Measurements from ENCODE around the gene FARP1.

DNA sequence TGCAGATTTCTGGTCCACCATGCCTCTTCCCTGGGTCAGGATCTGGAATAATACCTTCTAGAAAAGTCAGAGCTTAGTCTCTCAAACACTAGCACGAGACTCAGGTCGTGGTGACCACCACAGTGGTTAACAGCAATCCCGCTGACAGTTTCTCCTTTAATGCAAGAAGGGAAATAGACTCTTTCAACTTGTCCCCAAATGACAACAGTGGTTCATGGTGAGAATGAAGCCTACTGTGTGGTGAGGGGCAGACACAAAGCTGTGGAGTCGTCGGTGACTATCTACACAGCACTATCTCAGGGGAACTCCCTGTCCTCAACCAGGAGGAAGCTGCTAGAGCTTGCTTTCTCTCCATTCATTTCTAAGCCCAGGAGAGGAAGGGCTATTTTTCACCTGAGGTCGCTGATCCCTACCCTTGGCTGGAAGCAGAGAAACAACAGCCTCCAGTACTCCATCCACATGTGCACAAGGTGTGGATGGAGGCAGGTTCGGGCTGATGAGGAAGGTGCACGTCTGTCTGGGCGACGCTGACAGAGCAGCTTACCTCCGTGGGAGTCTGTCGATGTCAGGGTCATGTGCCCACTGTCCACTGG lies 361.6 kb downstream of the FARP1 start:
- TF ChIP-seq EP300 (IDR thresholded peaks at IDR 0.05; ENCODE audit: borderline replicate concordance in 1 of 2, low read depth in 1 of 2, low read length in 1 of 2): no peak
- TF ChIP-seq YY1 (IDR thresholded peaks at IDR 0.05; ENCODE audit: low read depth): no peak
- no peak for TF ChIP-seq TEAD4 (IDR thresholded peaks at IDR 0.05; ENCODE audit: borderline replicate concordance, insufficient read depth)
- TF ChIP-seq, protein P1, sequence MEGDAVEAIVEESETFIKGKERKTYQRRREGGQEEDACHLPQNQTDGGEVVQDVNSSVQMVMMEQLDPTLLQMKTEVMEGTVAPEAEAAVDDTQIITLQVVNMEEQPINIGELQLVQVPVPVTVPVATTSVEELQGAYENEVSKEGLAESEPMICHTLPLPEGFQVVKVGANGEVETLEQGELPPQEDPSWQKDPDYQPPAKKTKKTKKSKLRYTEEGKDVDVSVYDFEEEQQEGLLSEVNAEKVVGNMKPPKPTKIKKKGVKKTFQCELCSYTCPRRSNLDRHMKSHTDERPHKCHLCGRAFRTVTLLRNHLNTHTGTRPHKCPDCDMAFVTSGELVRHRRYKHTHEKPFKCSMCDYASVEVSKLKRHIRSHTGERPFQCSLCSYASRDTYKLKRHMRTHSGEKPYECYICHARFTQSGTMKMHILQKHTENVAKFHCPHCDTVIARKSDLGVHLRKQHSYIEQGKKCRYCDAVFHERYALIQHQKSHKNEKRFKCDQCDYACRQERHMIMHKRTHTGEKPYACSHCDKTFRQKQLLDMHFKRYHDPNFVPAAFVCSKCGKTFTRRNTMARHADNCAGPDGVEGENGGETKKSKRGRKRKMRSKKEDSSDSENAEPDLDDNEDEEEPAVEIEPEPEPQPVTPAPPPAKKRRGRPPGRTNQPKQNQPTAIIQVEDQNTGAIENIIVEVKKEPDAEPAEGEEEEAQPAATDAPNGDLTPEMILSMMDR (IDR thresholded peaks at IDR 0.05): no peak
- TF ChIP-seq NFIC (IDR thresholded peaks at IDR 0.05; ENCODE audit: borderline replicate concordance): no peak
- TF ChIP-seq, protein P2, sequence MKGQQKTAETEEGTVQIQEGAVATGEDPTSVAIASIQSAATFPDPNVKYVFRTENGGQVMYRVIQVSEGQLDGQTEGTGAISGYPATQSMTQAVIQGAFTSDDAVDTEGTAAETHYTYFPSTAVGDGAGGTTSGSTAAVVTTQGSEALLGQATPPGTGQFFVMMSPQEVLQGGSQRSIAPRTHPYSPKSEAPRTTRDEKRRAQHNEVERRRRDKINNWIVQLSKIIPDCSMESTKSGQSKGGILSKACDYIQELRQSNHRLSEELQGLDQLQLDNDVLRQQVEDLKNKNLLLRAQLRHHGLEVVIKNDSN (IDR thresholded peaks at IDR 0.05; ENCODE audit: borderline replicate concordance, low read depth): no peak
- TF ChIP-seq SIN3A (IDR thresholded peaks at IDR 0.05; ENCODE audit: borderline replicate concordance, low read depth, low read length): no peak
- TF ChIP-seq MXI1 (IDR thresholded peaks at IDR 0.05; ENCODE audit: low read depth, low read length): no peak
- TF ChIP-seq, protein P3, sequence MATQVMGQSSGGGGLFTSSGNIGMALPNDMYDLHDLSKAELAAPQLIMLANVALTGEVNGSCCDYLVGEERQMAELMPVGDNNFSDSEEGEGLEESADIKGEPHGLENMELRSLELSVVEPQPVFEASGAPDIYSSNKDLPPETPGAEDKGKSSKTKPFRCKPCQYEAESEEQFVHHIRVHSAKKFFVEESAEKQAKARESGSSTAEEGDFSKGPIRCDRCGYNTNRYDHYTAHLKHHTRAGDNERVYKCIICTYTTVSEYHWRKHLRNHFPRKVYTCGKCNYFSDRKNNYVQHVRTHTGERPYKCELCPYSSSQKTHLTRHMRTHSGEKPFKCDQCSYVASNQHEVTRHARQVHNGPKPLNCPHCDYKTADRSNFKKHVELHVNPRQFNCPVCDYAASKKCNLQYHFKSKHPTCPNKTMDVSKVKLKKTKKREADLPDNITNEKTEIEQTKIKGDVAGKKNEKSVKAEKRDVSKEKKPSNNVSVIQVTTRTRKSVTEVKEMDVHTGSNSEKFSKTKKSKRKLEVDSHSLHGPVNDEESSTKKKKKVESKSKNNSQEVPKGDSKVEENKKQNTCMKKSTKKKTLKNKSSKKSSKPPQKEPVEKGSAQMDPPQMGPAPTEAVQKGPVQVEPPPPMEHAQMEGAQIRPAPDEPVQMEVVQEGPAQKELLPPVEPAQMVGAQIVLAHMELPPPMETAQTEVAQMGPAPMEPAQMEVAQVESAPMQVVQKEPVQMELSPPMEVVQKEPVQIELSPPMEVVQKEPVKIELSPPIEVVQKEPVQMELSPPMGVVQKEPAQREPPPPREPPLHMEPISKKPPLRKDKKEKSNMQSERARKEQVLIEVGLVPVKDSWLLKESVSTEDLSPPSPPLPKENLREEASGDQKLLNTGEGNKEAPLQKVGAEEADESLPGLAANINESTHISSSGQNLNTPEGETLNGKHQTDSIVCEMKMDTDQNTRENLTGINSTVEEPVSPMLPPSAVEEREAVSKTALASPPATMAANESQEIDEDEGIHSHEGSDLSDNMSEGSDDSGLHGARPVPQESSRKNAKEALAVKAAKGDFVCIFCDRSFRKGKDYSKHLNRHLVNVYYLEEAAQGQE (IDR thresholded peaks at IDR 0.05; ENCODE audit: low read depth, low read length): no peak
- no peak for TF ChIP-seq RAD21 (IDR thresholded peaks at IDR 0.05; ENCODE audit: low read length)
